HG03139 (cell line): ENCODE measurements around the gene RAB5IF.
"Not testable (repeated sequence)": the region's sequence is repeated elsewhere in the genome, so short reads cannot be mapped to it uniquely, and the experiment has no call there.

Source experiments
- ATAC-seq: cut with Tn5 transposase; IDR thresholded peaks from one replicate; pipeline ENCODE4 v1.9.1; 2021; ENCODE audit not compliant: unreplicated experiment

The RAB5IF gene

DNA sequence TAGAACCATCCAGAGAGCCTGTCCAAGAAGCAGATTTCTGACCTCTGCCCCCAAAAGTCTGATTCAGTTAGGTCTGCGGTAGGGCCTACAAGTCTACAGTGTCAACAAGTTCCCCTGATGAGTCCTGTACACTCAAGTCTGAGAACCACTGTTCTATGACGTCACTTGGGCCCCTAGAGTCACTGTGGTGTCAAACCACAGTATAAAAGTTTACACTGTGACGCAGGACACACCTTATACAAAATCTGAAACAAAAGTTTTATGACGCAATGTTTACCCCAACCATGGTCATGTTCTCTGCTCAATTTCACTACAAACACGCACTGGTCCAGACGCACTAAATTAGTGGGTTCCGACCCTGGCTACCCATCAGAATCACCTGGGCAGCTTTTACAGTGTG, 22.5 kb downstream of the RAB5IF start:
- no peak for ATAC-seq

DNA sequence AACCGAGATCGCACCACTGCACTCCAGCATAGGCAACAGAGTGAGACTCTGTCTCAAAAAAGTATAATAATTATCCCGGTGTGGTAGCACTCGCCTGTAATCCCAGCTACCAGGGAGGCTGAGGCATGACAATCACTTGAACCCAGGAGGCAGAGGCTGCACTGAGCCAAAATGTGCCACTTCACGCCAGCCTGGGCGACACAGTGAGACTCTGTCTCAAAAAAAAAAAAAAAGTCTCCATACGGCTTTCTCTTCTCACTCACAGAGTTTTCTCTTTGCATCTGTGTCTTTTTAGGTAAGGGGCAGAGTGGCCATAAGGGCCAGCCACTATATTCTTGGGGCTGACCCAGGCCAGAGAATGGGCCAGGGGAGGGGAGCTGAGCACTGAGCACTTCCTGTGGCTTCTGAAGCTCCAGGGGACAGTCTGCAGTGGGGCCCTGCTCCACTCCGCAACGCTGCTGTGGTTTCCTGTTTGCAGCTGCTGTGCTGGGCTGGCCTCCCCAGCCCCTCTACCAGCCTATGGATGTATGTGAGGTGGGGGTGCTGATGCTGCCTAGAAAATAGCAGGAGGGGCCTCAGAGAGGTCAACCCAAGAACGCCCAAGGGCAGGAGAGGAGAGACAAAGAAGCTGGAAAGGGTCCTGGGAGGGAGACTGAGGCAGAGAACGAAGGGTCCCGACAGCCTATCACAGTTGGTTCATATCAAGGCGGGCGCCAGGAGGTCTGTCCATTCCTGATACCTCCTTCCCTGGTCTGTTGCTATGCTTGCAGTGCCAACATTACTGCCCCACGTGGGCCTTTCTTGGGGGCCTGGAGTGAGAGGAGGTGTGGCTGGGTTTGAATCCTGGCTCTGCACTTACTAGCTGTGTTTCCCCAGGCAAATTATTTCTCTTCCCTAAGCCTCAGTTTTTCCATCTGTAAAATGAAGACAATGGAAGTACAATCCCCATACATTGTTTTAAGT, 24.4 kb downstream of the RAB5IF start:
- ATAC-seq = no peak

DNA sequence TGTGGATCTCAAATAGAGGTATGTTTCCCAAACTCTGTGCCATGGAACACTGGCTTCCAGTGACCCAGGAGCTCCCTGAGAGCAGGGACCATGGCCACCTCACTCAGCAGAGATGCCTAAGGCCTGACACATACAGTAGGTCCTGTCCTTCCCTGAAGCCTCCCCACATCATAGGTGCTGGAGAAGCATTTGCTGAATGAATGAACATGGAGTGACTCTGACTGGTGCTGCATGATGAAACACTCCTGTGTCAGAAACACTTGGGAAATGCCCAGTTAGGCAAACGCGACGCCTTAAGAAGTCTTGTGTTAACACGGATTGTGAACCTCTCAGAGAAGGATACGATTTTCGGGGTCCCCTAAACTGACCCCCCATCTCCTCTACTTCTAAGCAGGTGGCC, 26.1 kb downstream of the RAB5IF start:
- ATAC-seq = no peak

DNA sequence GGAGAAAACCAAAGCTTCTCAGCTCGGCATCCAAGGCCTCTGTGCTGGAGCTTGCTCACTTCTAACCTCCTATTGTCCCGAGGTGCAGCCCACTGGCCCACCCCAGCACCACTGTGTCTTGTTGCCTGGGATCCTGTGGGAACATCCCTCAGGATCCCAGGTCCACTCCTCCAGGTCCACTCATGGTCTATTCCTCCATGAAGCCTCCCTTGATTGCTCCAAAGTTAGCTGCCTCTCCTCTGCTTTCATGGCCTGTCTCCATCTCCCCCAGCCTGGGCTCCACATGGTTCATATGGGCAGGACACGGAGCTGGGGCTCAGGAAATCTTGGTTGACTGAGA, 26.5 kb downstream of the RAB5IF start:
- no peak for ATAC-seq

DNA sequence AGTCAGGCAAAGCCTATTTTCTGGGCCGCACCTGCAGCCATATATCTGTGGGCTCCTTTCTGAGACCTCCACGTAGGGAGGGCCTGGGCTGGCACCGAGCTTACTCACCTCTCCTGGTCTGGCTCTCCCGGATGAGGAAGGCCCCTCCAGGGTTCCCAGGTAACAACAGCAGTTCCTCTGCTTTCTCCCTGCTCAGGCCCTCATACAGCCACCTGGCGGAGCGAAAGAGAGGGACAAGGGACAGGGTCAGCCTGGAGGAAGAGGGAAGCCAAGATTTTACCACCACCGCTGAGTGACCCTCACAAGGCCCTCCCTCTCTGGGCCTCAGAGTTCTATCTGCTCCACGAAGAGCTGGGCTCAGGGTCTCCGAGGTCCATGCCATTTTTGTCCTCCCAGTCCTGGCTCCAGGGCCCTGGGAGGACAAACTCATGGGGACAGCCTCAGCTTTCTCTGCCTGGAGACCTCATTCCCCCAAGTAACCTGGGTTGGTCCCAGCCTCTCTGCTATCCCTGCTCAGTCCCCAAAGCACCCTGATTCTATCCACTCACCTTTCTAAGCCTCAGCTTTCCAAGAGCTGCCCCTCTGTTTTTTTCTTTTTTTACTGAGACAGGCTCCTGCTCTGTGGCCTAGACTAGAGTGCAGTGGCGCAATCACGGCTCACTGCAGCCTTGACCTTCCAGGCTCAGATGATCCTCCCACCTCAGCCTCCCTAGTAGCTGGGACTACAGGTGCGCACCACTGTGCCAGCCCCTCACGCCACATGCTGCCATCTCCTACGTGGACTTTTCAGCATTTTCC, 27.1 kb downstream of the RAB5IF start:
- ATAC-seq = no peak

DNA sequence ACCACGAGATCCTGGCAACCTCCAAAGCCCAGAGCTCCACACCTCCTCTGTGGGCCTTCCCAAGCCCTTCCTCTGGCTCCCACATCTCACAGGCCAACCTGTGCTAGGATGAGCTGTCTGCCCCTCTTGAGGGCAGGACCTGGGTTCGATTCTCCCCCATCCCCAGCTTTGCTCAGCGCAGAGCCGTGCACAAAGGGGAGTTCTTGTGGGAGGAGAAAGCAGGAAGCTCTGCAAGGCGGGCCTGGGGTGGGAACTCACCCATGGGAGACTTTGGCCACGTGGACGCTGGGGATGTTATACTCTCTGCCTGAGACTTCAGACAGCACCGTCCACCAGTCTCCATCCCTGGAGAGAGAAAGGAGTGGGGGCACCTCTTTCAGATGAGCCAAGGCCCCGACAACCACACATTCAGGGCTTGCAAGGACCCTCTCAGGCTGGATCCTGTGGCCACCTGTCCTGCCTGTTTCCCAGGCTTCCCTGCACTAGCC, 27.8 kb downstream of the RAB5IF start:
- ATAC-seq = no peak

DNA sequence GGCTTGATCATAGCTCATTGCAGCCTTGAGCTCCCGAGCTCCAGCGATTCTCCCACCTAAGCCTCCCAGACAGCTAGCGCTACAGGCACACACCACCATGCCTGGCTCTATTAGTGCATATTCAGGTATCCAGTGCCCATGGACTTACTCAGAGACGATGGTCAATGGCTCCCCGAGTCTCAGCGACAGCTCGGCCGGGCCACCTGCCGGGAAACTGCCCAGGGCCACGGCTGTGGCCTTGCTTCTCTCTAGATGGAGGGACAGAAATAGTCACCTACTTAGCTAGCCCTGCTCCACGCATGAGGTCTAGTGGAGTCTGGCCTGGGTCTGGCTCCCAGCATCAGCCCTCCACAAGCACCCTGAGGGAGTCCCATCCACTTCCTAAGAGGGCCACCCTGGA, 28.8 kb downstream of the RAB5IF start:
- ATAC-seq = no peak

DNA sequence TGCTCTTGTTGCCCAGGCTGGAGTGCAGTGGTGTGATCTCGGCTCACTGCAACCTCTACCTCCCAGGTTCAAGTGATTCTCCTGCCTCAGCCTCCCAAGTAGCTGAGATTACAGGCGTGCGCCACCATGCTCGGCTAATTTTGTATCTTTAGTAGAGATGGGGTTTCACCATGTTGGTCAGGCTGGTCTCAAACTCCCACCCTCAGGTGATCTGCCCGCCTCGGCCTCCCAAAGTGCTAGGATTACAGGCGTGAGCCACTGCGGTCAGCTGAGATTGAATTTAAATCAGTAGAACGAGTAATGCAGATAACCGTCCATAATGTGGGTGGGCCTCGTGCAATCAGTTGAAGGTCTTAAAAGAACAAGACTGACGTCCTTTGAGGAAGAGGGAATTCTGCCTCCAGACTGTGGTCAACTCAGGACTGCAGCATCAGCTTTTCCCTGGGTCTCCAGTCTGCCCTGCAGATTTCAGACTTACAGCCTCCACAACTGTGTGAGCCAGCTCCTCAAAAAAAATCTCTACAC, 33.4 kb downstream of the RAB5IF start:
- not testable (repeated sequence) for ATAC-seq

DNA sequence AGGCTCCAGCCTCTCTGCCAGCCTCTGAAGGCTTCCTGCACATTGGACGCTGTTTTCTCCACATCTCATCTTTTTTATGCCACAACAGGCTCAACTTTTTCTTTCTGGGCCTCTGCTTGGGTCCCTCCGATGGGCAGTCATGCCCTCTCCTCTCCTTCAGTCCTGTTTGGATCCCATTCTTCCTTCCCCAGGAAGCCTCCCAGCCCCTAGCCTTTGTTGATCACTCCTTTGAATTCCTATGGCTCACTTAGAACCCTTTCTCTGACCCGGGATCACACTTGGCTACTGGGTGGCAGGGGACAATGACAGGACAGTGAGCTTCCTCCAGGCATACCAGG, 35.9 kb downstream of the RAB5IF start:
- no peak for ATAC-seq

DNA sequence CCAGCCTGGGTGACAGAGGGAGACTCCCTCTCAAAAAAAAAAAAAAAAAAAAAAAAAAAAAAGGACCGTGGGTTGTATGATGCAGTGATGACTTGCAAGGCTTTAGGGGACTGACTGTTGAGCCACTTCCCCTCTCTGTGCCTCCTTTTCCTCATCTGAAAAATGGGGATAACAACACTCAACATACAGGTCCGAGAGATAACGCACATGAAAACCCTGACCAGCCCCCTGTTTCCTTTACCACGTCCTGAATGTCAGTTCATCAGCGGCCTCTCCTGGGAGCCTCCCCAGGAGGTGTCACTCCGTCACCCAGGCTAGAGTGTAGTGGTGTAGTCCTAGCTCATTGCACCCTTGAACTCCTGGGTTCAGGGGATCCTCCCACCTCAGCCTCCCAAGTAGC, 36.6 kb downstream of the RAB5IF start:
- ATAC-seq = no peak

DNA sequence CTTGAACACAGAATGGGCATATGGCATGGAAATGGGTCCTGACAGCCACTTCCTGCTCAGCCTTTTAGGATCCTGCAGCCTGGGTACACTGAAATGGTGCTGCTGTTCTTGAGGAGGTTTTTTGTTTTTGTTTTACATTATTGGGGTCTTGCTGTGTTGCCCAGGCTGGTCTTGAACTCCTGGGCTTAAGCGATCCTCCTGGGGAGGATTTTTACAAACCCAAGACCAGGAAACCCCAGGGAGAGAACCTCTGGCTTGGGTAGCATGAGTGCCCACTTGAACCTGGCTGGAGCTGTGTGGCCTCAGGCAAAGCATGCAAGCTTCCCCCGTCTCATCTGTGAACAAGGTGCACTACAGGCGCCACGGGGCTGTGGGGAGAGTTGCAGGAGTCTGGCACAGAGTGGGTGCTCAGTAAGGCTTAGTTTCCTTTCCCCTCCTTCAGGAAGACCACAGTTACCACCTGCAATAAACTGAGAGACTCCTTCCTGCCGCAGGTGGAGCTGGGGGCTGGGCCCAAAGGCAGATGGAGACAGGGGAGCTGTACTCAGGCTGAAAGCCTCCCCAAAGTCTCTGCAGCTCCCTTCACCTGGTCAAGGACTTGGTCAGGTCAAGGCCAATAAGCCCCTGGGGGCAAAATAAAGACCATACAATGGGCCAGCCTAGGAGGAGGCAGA, 38.6 kb downstream of the RAB5IF start:
- no peak for ATAC-seq

DNA sequence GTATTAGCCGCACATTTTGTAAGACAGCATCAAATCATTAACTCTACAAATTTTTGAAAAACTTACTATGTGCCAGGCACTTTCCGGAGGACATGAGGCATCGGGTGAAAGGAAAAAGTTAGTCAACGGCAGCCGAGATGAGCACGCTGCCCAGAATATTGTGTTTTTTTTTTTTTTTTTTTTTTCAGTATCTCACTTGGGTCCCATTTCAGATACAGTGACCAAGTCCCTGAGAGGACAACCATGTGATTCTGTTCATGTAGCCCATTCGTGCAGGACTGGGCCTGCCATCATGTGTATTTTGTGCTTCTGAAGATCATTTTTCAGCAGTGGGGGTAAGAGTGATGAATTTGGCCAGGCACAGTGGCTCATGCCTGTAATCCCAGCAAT, 39.1 kb downstream of the RAB5IF start:
- ATAC-seq = no peak

DNA sequence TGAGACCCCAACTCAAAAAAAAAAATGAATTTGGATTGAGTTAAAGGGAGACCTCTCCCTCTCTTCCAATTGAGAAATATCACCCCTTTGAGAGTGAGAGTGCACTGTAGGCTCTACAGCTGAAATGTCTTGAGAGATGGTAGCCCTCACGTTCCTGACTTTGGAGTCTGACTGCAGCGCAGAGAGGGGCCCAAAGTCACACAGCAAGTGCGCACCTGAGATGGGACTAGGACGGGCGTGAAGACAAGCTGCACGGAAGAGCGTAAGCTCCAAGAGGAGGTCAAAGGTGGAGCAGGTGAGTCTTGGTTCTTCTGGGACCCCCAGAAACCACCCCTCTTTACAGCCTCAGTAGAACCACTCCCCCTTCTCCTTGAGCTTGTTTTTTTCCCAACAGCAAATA, 39.8 kb downstream of the RAB5IF start:
- ATAC-seq = no peak

DNA sequence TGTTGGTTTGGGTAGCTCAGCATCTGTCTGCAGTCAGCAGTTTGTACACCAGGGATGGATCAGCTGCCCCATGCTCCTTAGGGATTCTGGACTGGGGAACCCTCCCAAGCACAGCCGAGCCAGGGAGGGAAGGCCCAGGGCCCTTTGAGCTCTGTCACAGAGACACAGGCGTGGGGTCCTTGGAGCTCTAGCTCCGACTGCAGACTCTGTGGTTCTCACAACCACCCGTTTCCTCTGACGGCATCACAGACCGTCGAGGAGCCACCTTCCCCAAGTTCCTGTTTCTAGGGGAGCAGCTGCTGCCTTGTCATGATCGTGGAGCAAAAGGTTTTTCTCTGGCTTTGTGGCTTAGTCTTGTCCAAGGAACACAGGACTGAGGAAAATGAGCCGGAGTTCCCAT, 40.4 kb downstream of the RAB5IF start, which contains the start of gene SLA2:
SLA2 (minus strand) TSS at position 199 of the 400 bp plus-strand sequence. CDS start 4,861 bp downstream, outside the sequence.
- no peak for ATAC-seq

DNA sequence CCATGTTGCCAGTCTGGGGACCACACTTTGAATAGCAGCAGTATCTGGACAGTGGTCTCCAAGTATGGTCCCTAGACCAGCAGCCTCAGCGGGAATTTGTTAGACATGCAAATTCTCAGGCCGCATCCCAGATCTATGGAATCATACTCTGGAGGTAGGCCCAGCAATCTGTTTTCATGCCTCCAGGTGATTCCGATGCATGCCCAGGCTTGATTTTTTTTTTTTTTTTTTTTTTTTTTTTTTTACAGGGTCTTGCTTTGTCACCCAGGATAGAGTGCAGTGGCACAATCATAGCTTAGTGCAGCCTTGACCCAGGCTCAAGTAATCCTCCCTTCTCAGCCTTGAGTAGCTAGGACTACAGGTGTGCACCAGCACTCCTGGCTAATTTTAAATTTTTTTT, 41.1 kb downstream of the RAB5IF start:
- no peak for ATAC-seq

DNA sequence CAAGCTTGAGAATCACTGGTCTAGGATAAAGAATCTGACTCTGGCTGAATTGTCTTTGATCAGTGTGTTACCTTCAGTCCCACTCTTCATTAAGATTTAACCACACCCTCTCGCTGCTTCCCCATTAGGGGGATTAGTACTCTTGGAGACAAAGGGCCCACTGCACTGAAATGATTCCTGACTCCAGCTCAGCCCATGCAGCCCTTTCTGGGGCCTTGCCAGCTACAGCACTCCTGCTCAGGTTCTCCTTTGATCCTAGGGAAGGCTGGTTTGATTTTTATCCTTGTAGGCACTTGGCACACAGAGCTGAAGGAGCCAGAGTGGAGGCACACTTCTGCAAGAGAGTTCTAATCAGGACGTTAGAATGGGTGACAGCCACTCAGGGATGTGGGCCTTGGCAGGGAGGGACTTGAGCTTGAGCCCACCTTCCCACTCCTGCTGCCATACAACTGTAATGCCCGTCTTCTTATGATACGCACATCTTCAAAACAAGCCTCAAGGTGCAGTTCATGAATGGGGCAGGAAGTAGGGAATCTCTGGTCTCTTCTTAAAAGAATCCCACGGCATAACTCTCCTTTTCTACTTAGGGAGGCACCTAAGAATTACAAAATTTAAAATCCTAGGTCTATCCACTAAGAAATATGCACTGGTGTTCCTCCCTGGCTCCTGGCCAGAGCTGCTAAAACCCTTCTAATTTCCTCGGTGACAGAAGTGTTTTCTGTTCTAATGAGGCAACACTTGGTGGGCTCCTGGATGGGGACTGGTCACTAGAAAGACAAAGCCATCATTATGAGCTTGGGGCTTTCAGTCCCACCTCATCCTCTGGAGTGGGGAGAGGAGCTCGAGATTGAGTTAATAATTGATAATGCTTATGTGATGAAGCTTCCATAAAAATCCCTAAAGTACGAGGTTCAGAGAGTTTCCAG, 41.9 kb downstream of the RAB5IF start:
- no peak for ATAC-seq

DNA sequence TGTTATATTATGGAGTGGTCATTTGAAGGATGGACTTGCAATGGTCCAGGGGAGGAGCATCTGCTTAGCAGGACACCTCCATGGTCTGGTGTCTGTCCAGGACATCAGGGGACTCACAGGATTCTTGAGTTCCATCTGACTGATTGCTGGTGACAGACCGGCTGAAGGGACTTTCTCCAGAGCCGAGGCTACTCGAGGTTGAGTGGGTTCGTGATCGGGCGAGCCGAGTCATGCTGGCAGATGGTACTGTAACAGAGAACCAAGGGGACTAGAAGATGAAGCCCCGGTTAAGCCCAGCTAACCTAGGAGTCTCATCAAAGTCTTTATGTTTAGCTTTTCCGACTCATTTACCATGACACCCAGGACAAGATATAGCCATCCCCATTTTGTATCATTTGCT, 47.9 kb downstream of the RAB5IF start:
- ATAC-seq = no peak

DNA sequence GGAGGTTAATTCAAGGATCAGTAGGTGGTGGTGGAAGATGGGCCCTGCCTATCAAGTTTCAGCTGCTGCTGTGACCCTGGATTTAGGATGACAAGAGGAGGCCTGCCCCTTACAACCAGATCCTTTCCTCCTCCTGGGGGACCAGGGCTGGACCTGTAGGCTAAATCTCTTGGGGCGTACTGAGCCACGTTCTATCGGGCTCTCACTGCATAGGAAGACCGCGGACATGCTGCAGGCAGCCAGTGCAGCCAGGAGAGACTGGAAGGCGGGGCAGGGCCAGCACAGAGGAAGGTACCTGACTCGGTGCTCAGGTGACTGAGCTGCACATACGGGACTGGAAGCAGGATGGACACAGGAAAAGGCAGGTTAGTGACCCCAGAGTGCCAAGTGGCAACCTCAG, 48.9 kb downstream of the RAB5IF start:
- no peak for ATAC-seq

DNA sequence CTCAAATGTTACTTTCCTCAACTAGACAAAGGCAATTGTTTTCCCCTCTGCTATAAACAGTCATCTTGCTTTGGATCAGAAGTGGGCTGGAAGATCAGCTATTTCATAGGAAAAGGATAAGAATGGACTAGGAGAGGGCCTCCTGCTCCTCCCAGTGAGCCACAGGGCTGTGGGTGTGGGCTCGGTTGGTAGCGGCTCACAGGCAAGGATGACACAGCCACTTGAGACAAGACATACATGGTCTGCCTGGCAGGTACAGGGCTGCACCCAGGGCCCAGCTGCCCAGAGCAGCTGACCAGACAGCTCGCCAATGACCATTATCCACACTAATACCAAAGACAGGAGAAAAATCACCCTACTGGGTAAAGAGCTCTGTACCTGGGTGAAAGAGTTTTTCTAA, 49.4 kb downstream of the RAB5IF start:
- ATAC-seq = no peak

DNA sequence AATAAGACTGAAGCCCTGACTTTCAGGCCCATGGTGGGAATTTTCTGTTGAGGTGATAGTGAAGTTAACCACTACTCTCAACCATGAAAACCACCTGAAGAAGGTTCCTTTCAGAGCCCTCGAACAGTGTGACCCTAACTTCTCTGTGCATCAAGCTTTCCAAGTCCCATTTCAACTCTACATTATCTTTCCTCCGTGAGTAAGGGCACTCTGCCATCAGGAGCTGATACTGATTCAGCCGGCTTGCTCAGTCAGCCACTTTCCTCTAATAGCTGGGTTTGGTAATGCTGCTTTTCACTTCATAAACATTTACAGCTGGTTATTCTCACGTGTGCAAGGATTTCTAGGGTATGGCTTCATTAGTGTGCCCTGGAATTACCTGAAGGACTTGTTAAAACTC, 51.2 kb downstream of the RAB5IF start:
- ATAC-seq = no peak
